ENCODE measurements around the gene TPRN.

Gene TPRN

GRCh38 chr9:137160054-137160425 is 40.5 kb downstream of the TPRN start:
- no peak for DNase-seq
- H3K9me3 ChIP-seq = no peaks in the 10 kb centered on the region
- H3K27me3 ChIP-seq = peaks cover 10% of the 10 kb centered on the region
- H3K4me1 ChIP-seq = no peaks in the 10 kb centered on the region; the same call in 1 of the 2 replicates
- H3K4me3 ChIP-seq (ENCODE audit: low read depth, low read length) = no peak overlapping the region
- H3K36me3 ChIP-seq = no peaks in the 10 kb centered on the region
- TF ChIP-seq, protein P1, sequence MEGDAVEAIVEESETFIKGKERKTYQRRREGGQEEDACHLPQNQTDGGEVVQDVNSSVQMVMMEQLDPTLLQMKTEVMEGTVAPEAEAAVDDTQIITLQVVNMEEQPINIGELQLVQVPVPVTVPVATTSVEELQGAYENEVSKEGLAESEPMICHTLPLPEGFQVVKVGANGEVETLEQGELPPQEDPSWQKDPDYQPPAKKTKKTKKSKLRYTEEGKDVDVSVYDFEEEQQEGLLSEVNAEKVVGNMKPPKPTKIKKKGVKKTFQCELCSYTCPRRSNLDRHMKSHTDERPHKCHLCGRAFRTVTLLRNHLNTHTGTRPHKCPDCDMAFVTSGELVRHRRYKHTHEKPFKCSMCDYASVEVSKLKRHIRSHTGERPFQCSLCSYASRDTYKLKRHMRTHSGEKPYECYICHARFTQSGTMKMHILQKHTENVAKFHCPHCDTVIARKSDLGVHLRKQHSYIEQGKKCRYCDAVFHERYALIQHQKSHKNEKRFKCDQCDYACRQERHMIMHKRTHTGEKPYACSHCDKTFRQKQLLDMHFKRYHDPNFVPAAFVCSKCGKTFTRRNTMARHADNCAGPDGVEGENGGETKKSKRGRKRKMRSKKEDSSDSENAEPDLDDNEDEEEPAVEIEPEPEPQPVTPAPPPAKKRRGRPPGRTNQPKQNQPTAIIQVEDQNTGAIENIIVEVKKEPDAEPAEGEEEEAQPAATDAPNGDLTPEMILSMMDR (IDR thresholded peaks at IDR 0.05; ENCODE audit: low read depth, low read length) = no peak

DNA sequence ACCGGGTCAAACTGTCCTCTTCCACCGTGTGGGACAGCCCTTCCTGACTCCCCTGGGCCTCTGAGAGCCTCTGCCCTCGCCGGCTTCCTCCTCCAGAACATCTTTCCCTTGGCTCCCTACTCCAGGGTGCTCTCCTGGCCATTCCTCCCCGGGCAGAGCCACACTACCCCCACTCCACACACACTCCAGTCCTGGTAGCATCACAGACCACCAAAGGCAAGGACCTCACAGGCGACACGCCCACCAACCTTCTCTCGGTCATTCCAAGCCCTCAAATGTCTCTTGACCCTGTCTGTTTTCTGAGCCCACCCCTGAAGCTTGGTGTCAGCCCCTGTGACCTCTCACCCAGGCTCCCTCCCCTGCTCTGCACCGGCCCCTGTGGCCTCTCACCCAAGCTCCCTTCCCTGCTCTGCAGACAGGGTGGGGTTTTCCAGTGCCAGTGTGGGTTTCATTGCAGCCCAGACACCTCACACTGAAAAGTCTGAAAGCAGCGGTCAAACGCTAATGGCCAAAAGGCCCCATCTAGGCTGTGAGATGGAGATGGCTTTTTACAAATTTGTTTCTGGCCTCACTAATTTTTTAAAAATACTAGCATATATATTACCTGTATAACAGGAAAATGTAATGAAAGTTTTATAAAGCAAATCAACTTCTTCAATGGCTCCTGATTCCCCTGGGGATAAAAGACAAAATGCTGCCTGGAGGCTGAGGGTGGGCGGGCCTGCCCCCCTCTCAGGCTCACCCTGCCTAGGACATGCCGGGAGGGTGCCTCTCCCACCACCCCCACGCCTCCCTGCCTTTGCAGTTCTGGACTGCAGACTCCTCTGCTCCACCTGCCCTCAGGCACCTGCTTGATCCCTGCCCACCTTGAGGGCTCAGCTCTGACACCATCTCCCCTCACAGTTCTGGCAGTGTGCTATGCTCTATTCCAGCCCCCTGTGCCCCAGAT is 41.2 kb downstream of the TPRN start:
- Histone ChIP-seq H3K4me1 (no peaks in the 10 kb centered on the region; the same call in 1 of the 2 replicates), H3K9me3 (no peaks in the 10 kb centered on the region), H3K36me3 (no peaks in the 10 kb centered on the region), H3K27me3 (peaks cover 4% of the 10 kb centered on the region; the same call in 1 of the 2 replicates), H3K4me3 (ENCODE audit: low read depth, low read length) (no peak overlapping the region)
- DNase-seq = no peak
- TF ChIP-seq, protein P1 (IDR thresholded peaks at IDR 0.05; ENCODE audit: low read depth, low read length) = no peak

DNA sequence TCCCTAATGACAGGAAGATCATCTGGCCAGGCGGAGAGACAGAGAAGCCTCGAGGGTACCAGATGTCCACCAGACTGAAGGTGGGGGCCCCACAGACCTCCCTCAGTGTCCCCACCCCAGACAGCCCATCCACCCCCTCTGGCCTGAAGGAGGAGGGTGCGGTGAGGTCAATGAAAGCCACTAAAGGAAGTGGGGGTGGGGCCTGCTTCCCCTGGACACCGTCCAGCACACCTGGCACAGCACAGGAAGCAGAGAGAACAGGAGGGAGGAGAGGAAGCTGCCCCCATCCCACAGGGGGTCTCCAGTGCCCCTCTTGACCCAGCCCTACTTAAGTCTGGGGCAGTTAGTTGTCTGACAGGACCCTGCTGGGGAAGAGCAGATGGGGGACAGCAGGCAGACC is 41.9 kb downstream of the TPRN start:
- DNase-seq = no peak

DNA sequence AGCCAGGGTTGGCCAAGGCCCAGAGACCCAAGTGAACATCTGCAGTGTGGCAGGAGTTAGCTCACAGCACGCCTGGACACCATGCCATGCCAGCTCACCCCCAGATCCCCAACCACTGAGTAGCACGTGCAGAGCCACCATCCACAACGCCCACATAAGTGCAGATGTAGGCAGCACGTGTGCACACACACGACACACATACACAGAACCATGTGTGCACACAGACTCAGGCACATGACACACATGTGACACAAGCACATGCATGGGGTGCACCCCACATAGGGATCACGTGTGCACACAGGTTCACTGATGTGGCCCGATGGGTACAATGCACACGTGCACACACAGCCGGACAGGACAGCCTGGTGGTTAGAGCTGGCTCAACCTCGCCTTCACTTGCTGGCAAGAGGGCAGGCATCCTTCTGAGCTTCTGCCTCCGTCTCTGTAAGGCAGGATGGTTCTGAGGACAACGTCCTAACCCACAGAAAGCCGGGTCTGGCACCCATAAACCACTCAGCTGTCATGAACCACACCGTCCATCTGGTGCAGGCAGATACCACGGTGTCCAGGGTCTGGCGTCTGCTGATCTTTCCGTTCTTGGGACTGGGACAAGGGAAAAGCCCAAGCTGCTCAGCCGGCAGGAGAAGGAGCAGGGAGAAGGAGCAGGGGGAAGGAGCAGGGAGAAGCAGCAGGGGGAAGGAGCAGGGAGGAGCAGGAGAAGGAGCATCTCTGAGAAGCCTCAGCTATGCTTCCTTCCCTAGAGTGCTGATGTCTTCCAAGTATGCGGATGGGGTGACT is 42.7 kb downstream of the TPRN start:
- H3K36me3 ChIP-seq = no peaks in the 10 kb centered on the region
- no peak for DNase-seq
- TF ChIP-seq, protein P1 (IDR thresholded peaks at IDR 0.05; ENCODE audit: low read depth, low read length) = no peak

More for the DNA sequence above, 41.9 kb downstream of the TPRN start:
- Histone ChIP-seq H3K27me3 (0 out of 2 replicates have a peak, but pooled peaks cover under 1% of the 10 kb centered on the region), H3K9me3 (no peaks in the 10 kb centered on the region), H3K36me3 (no peaks in the 10 kb centered on the region), H3K4me1 (no peaks in the 10 kb centered on the region; the same call in 1 of the 2 replicates), H3K4me3 (ENCODE audit: low read depth, low read length) (no peak overlapping the region)
- TF ChIP-seq, protein P1 (IDR thresholded peaks at IDR 0.05; ENCODE audit: low read depth, low read length) = no peak

DNA sequence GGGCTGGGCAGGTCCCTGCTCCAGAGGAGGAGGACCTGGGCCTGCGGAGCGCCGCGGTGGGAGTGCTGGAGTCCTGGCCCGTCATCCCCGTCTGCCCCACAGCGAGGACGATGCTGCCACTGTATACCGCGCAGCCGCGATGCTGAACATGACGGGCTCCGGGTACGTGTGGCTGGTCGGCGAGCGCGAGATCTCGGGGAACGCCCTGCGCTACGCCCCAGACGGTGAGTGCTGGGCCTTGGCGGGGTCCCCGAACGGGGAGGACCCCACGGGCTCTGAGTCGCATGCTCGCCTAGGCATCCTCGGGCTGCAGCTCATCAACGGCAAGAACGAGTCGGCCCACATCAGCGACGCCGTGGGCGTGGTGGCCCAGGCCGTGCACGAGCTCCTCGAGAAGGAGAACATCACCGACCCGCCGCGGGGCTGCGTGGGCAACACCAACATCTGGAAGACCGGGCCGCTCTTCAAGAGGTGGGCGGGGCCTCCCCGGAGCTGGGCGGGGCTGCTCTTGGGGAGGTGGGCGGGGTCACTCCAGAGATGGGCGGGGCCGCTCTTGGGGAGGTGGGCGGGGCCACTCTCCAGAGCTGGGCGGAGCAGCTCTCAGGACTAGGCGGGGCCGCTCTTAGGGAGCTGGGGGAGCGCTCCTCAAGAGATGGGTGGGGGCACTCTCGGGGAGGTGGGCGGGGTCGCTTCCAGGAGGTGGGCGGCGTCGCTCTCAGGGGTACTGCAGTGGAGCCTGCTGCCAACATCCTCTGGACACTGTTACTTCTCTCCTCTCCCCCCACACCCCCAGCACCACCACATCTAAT is 43.8 kb downstream of the TPRN start:
- Histone ChIP-seq H3K4me1 (no peaks in the 10 kb centered on the region; the same call in 1 of the 2 replicates), H3K9me3 (no peaks in the 10 kb centered on the region), H3K27me3 (no peaks in the 10 kb centered on the region), H3K36me3 (no peaks in the 10 kb centered on the region), H3K4me3 (ENCODE audit: low read depth, low read length) (no peak overlapping the region)
- TF ChIP-seq, protein P1 (IDR thresholded peaks at IDR 0.05; ENCODE audit: low read depth, low read length) = no peak
- peak; percentile 54 for DNase-seq

More for the DNA sequence above, 42.7 kb downstream of the TPRN start:
- no peak overlapping the region for H3K4me3 ChIP-seq (ENCODE audit: low read depth, low read length)
- H3K4me1 ChIP-seq = no peaks in the 10 kb centered on the region; the same call in 1 of the 2 replicates
- H3K9me3 ChIP-seq = no peaks in the 10 kb centered on the region
- H3K27me3 ChIP-seq = no peaks in the 10 kb centered on the region

Data from BE2C (cell line).